Astrocyte (in vitro differentiated cells and primary cell): ENCODE results near the gene DOCK1. TPM values are rescaled to one million over a fixed set of nuclear protein-coding genes. Genes with fewer than 3 reads are reported as not detected.
A peak's percentile ranks its signal among the peaks of the same experiment; 100 is the strongest.

Experiments
- DNase-seq: peaks from one replicate; pipeline ENCODE4 v3.0.0-alpha.2; 2010; ENCODE audit warnings: low read depth
- FAIRE-seq: peaks from 2 replicates; lab custom pipeline; 2011; peaks lifted over from hg19 to GRCh38; lab: Jason Lieb, UNC
- H2AFZ ChIP-seq: 2 replicates; pipeline ENCODE4 v1.6.0; 2012; ENCODE audit warnings: low read depth, low read length, inconsistent platforms
- H3K27ac ChIP-seq: 2 replicates; pipeline ENCODE4 v1.5.1; 2011; ENCODE audit warnings: low read depth, low read length, inconsistent platforms
- H3K27me3 ChIP-seq: 2 replicates; pipeline ENCODE4 v1.6.0; 2011; ENCODE audit warnings: low read length, inconsistent platforms; ENCODE audit not compliant: insufficient read depth
- H3K36me3 ChIP-seq: 2 replicates; pipeline ENCODE4 v1.5.1; 2011; ENCODE audit warnings: low read length, inconsistent platforms; ENCODE audit not compliant: insufficient read depth
- H3K4me1 ChIP-seq: 2 replicates; pipeline ENCODE4 v1.5.1; 2011; ENCODE audit warnings: low read length, inconsistent platforms; ENCODE audit not compliant: insufficient read depth
- H3K4me2 ChIP-seq: 2 replicates; pipeline ENCODE4 v1.6.0; 2012; ENCODE audit warnings: low read length, inconsistent platforms
- H3K4me3 ChIP-seq: 2 replicates; pipeline ENCODE4 v1.5.1; 2011; ENCODE audit warnings: low read depth, mild to moderate bottlenecking, low read length, inconsistent platforms; ENCODE audit not compliant: insufficient read depth
- H3K79me2 ChIP-seq: 2 replicates; pipeline ENCODE4 v1.6.0; 2012; ENCODE audit warnings: mild to moderate bottlenecking, low read length, inconsistent platforms; ENCODE audit not compliant: insufficient read depth
- H3K9ac ChIP-seq: 2 replicates; pipeline ENCODE4 v1.6.0; 2012; ENCODE audit warnings: mild to moderate bottlenecking, low read length, inconsistent platforms
- H3K9me3 ChIP-seq: 2 replicates; pipeline ENCODE4 v1.5.1; 2012; ENCODE audit warnings: low read depth, mild to moderate bottlenecking, low read length, inconsistent platforms; ENCODE audit not compliant: insufficient read depth
- H4K20me1 ChIP-seq: 2 replicates; pipeline ENCODE4 v1.6.0; 2012; ENCODE audit warnings: low read length, inconsistent platforms; ENCODE audit not compliant: insufficient read depth
- H3K27ac Mint-ChIP-seq: one replicate; pipeline ENCODE4 v1.8.0; 2021; ENCODE audit warnings: mild to moderate bottlenecking, mixed read lengths; ENCODE audit not compliant: unreplicated experiment
- H3K27me3 Mint-ChIP-seq: one replicate; pipeline ENCODE4 v1.8.0; 2021; ENCODE audit warnings: low read depth, mixed read lengths; ENCODE audit not compliant: unreplicated experiment
- H3K36me3 Mint-ChIP-seq: one replicate; pipeline ENCODE4 v1.8.0; 2021; ENCODE audit warnings: low read depth, mixed read lengths; ENCODE audit not compliant: unreplicated experiment
- H3K4me1 Mint-ChIP-seq: one replicate; pipeline ENCODE4 v1.8.0; 2021; ENCODE audit warnings: low read depth, mixed read lengths; ENCODE audit not compliant: unreplicated experiment
- H3K4me3 Mint-ChIP-seq: one replicate; pipeline ENCODE4 v1.8.0; 2021; ENCODE audit warnings: mild to moderate bottlenecking, moderate library complexity, mixed read lengths; ENCODE audit not compliant: unreplicated experiment
- H3K9me3 Mint-ChIP-seq: one replicate; pipeline ENCODE4 v1.8.0; 2021; ENCODE audit warnings: mild to moderate bottlenecking, mixed read lengths; ENCODE audit not compliant: unreplicated experiment
- CTCF ChIP-seq: IDR thresholded peaks from 2 replicates; pipeline ENCODE4 v1.5.1; 2011; ENCODE audit warnings: low read depth, mild to moderate bottlenecking, inconsistent platforms, low read length, moderate library complexity; ENCODE audit not compliant: insufficient read depth
- EZH2 ChIP-seq: IDR thresholded peaks from 2 replicates; pipeline ENCODE4 v1.6.1; 2012; ENCODE audit warnings: mild to moderate bottlenecking, low read length, inconsistent platforms; ENCODE audit not compliant: insufficient read depth
- total RNA-seq: library from RNA; stranded (reverse); gene quantifications from 2 replicates; pipeline ENCODE4 v1.2.1, GENCODE V29; 2021

Gene DOCK1
- total RNA-seq, 1 donor from 2014 or later: 42.5 TPM

GRCh38 chr10:127154831-127155620, 249.8 kb downstream of the DOCK1 start:
- H2AFZ ChIP-seq: no peak overlapping the region
- no peaks in the 10 kb centered on the region for H3K36me3 ChIP-seq
- FAIRE-seq (no peak), DNase-seq (no peak)
- peaks cover 3% of the 10 kb centered on the region for H3K36me3 Mint-ChIP-seq
- H3K27ac Mint-ChIP-seq: peak overlapping the region; percentile 92
- H3K79me2 ChIP-seq: no peaks in the 10 kb centered on the region
- no peak overlapping the region for H3K27ac ChIP-seq
- no peaks in the 10 kb centered on the region for H3K27me3 Mint-ChIP-seq
- H3K27me3 ChIP-seq: no peaks in the 10 kb centered on the region
- no peak overlapping the region for H3K4me3 ChIP-seq
- H3K9me3 Mint-ChIP-seq: no peaks in the 10 kb centered on the region
- peaks cover 27% of the 10 kb centered on the region for H3K4me1 ChIP-seq
- H3K9me3 ChIP-seq: no peaks in the 10 kb centered on the region
- peaks cover 56% of the 10 kb centered on the region for H3K4me1 Mint-ChIP-seq
- no peak overlapping the region for H3K4me3 Mint-ChIP-seq
- TF ChIP-seq CTCF (no peak), EZH2 (no peak)
- H3K9ac ChIP-seq: no peak overlapping the region
- H4K20me1 ChIP-seq: peaks cover 50% of the 10 kb centered on the region
- no peak overlapping the region for H3K4me2 ChIP-seq

DNA sequence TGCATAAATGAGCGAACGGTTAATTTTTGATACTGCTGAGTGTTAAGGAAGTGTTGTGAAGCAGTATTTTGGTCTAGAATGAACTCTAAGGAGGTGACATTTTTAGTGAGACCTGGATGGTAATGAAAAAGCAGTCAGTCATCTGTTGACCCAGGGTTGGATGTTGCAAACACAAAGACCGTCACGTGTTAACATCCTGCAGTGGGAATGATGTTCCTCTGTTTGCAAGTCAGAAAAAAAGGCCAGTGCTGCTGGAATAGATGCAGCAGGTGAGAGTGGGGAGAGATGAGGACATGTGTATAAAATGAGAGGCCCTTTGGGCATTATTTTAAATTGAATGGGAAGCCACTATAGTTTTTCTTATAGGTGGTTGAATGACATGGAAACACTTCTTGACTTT, 251.9 kb downstream of the DOCK1 start:
- Histone ChIP-seq H3K36me3 (no peaks in the 10 kb centered on the region), H4K20me1 (peaks cover 63% of the 10 kb centered on the region), H3K9me3 (no peaks in the 10 kb centered on the region), H3K9ac (no peak overlapping the region), H3K27ac (no peak overlapping the region), H3K79me2 (no peaks in the 10 kb centered on the region), H3K4me3 (no peak overlapping the region), H2AFZ (no peak overlapping the region), H3K4me2 (peak overlapping the region; percentile 11), H3K27me3 (no peaks in the 10 kb centered on the region), H3K4me1 (peaks cover 11% of the 10 kb centered on the region)
- DNase-seq: no peak
- no peak for FAIRE-seq
- Mint-ChIP-seq H3K27ac (no peak overlapping the region), H3K27me3 (no peaks in the 10 kb centered on the region), H3K9me3 (no peaks in the 10 kb centered on the region), H3K36me3 (peaks cover 4% of the 10 kb centered on the region), H3K4me1 (peaks cover 46% of the 10 kb centered on the region), H3K4me3 (no peak overlapping the region)
- no peak for TF ChIP-seq CTCF
- TF ChIP-seq EZH2: no peak
